Stimulated activated naive CD8-positive, alpha-beta T cell treated with anti-CD3 and anti-CD28 coated beads, Interleukin-15, Interleukin-2, amounts not matched to agents 100 ng/mL and 50 ng/mL, for 24 hours (primary cell): Measurements from ENCODE around the gene GATA5.

Source experiments
- H3K27ac Mint-ChIP-seq: one replicate; pipeline ENCODE4 v1.8.0; 2021; ENCODE audit warnings: mild to moderate bottlenecking, mixed read lengths
- H3K27me3 Mint-ChIP-seq: one replicate; pipeline ENCODE4 v1.8.0; 2021; ENCODE audit warnings: mixed read lengths
- H3K36me3 Mint-ChIP-seq: one replicate; pipeline ENCODE4 v1.8.0; 2021; ENCODE audit warnings: low read depth, mixed read lengths
- H3K4me1 Mint-ChIP-seq: one replicate; pipeline ENCODE4 v1.8.0; 2021; ENCODE audit warnings: low read depth, mixed read lengths
- H3K4me3 Mint-ChIP-seq: one replicate; pipeline ENCODE4 v1.8.0; 2021; ENCODE audit warnings: mild to moderate bottlenecking, mixed read lengths
- H3K9me3 Mint-ChIP-seq: one replicate; pipeline ENCODE4 v1.8.0; 2021; ENCODE audit warnings: mixed read lengths

GATA5 gene

GRCh38 chr20:62485701-62486089, 9.9 kb upstream of the GATA5 start:
- no peaks in the 10 kb centered on the region for H3K9me3 Mint-ChIP-seq
- no peak overlapping the region for H3K27ac Mint-ChIP-seq
- H3K4me1 Mint-ChIP-seq: peaks cover 3% of the 10 kb centered on the region
- H3K36me3 Mint-ChIP-seq: no peaks in the 10 kb centered on the region
- H3K27me3 Mint-ChIP-seq: peaks cover 46% of the 10 kb centered on the region
- H3K4me3 Mint-ChIP-seq: no peak overlapping the region

- no peak overlapping the region for H3K4me3 Mint-ChIP-seq
- H3K36me3 Mint-ChIP-seq: no peaks in the 10 kb centered on the region
- H3K4me1 Mint-ChIP-seq: peaks cover 3% of the 10 kb centered on the region
- H3K9me3 Mint-ChIP-seq: no peaks in the 10 kb centered on the region
- no peak overlapping the region for H3K27ac Mint-ChIP-seq
- H3K27me3 Mint-ChIP-seq: peaks cover 46% of the 10 kb centered on the region
Measured at GRCh38 chr20:62485062-62485700, 9.4 kb upstream of the GATA5 start.

GRCh38 chr20:62484478-62484877, 8.7 kb upstream of the GATA5 start:
- H3K4me3 Mint-ChIP-seq: no peak overlapping the region
- no peaks in the 10 kb centered on the region for H3K9me3 Mint-ChIP-seq
- peaks cover 3% of the 10 kb centered on the region for H3K4me1 Mint-ChIP-seq
- H3K36me3 Mint-ChIP-seq: no peaks in the 10 kb centered on the region
- peaks cover 48% of the 10 kb centered on the region for H3K27me3 Mint-ChIP-seq
- H3K27ac Mint-ChIP-seq: no peak overlapping the region

GRCh38 chr20:62483613-62484458, 8.0 kb upstream of the GATA5 start:
- no peaks in the 10 kb centered on the region for H3K36me3 Mint-ChIP-seq
- no peak overlapping the region for H3K27ac Mint-ChIP-seq
- H3K9me3 Mint-ChIP-seq: no peaks in the 10 kb centered on the region
- H3K4me1 Mint-ChIP-seq: peaks cover 3% of the 10 kb centered on the region
- H3K4me3 Mint-ChIP-seq: no peak overlapping the region
- H3K27me3 Mint-ChIP-seq: peaks cover 54% of the 10 kb centered on the region

GRCh38 chr20:62482974-62483373, 7.2 kb upstream of the GATA5 start:
- Mint-ChIP-seq H3K9me3 (no peaks in the 10 kb centered on the region), H3K4me1 (peaks cover 3% of the 10 kb centered on the region), H3K36me3 (no peaks in the 10 kb centered on the region), H3K27ac (no peak overlapping the region), H3K27me3 (peaks cover 55% of the 10 kb centered on the region), H3K4me3 (no peak overlapping the region)

GRCh38 chr20:62482146-62482809, 6.5 kb upstream of the GATA5 start:
- no peak overlapping the region for H3K4me3 Mint-ChIP-seq
- H3K27me3 Mint-ChIP-seq: peaks cover 60% of the 10 kb centered on the region
- no peaks in the 10 kb centered on the region for H3K9me3 Mint-ChIP-seq
- no peaks in the 10 kb centered on the region for H3K36me3 Mint-ChIP-seq
- H3K27ac Mint-ChIP-seq: no peak overlapping the region
- peaks cover 3% of the 10 kb centered on the region for H3K4me1 Mint-ChIP-seq

- peaks cover 60% of the 10 kb centered on the region for H3K27me3 Mint-ChIP-seq
Measured at GRCh38 chr20:62481425-62482145, 5.8 kb upstream of the GATA5 start.

GRCh38 chr20:62480318-62480717, 4.5 kb upstream of the GATA5 start:
- H3K36me3 Mint-ChIP-seq: no peaks in the 10 kb centered on the region
- H3K9me3 Mint-ChIP-seq: no peaks in the 10 kb centered on the region
- H3K27ac Mint-ChIP-seq: no peak overlapping the region
- H3K4me1 Mint-ChIP-seq: peaks cover 8% of the 10 kb centered on the region
- H3K27me3 Mint-ChIP-seq: peaks cover 47% of the 10 kb centered on the region
- H3K4me3 Mint-ChIP-seq: no peak overlapping the region

More at GRCh38 chr20:62481425-62482145, 5.8 kb upstream of the GATA5 start:
- Mint-ChIP-seq H3K4me1 (peaks cover 8% of the 10 kb centered on the region), H3K27ac (no peak overlapping the region), H3K9me3 (no peaks in the 10 kb centered on the region), H3K4me3 (no peak overlapping the region), H3K36me3 (no peaks in the 10 kb centered on the region)

GRCh38 chr20:62479656-62480055, 3.9 kb upstream of the GATA5 start:
- H3K4me1 Mint-ChIP-seq: peaks cover 8% of the 10 kb centered on the region
- H3K36me3 Mint-ChIP-seq: no peaks in the 10 kb centered on the region
- H3K27me3 Mint-ChIP-seq: peaks cover 45% of the 10 kb centered on the region
- no peak overlapping the region for H3K27ac Mint-ChIP-seq
- H3K9me3 Mint-ChIP-seq: no peaks in the 10 kb centered on the region
- H3K4me3 Mint-ChIP-seq: no peak overlapping the region

GRCh38 chr20:62479156-62479555, 3.4 kb upstream of the GATA5 start:
- Mint-ChIP-seq H3K4me1 (peaks cover 8% of the 10 kb centered on the region), H3K27ac (no peak overlapping the region), H3K27me3 (peaks cover 50% of the 10 kb centered on the region), H3K9me3 (no peaks in the 10 kb centered on the region), H3K4me3 (no peak overlapping the region), H3K36me3 (no peaks in the 10 kb centered on the region)

GRCh38 chr20:62477669-62478455, 2.1 kb upstream of the GATA5 start:
- Mint-ChIP-seq H3K27me3 (peaks cover 41% of the 10 kb centered on the region), H3K36me3 (no peaks in the 10 kb centered on the region), H3K4me3 (no peak overlapping the region), H3K27ac (no peak overlapping the region), H3K4me1 (peaks cover 6% of the 10 kb centered on the region), H3K9me3 (no peaks in the 10 kb centered on the region)

- H3K36me3 Mint-ChIP-seq: no peaks in the 10 kb centered on the region
- H3K4me1 Mint-ChIP-seq: peaks cover 4% of the 10 kb centered on the region
- H3K27me3 Mint-ChIP-seq: peaks cover 44% of the 10 kb centered on the region
- no peaks in the 10 kb centered on the region for H3K9me3 Mint-ChIP-seq
- no peak overlapping the region for H3K27ac Mint-ChIP-seq
- no peak overlapping the region for H3K4me3 Mint-ChIP-seq
Measured at GRCh38 chr20:62476056-62476838, 452 bp upstream of the GATA5 start.

GRCh38 chr20:62475027-62475771, 596 bp downstream of the GATA5 start:
- Mint-ChIP-seq H3K4me1 (peaks cover 4% of the 10 kb centered on the region), H3K36me3 (no peaks in the 10 kb centered on the region), H3K9me3 (no peaks in the 10 kb centered on the region), H3K27me3 (peaks cover 46% of the 10 kb centered on the region), H3K27ac (no peak overlapping the region), H3K4me3 (no peak overlapping the region)
